ENCODE measurements around the gene TBC1D22A.

The TBC1D22A gene

GRCh38 chr22:47204002-47204979 is 441.8 kb downstream of the TBC1D22A start:
- Histone ChIP-seq H3K27ac (ENCODE audit: low read depth, low read length) (no peak overlapping the region), H3K9ac (ENCODE audit: low read depth in 1 of 2, low read length in 2 of 2) (no peak overlapping the region), H3K36me3 (ENCODE audit: control insufficient read depth in 1 of 2, insufficient read depth in 2 of 2, low read length in 2 of 2) (no peaks in the 10 kb centered on the region), H3K4me1 (ENCODE audit: control insufficient read depth in 1 of 2, insufficient read depth in 2 of 2, low read length in 2 of 2) (peaks cover 0 to 11% of the 10 kb centered on the region in 2 donors), H3K9me3 (ENCODE audit: control insufficient read depth in 1 of 2, low read length in 2 of 2) (no peaks in the 10 kb centered on the region), H3K4me3 (ENCODE audit: low read depth in 1 of 2, low read length in 2 of 2) (no peak overlapping the region), H3K27me3 (ENCODE audit: control insufficient read depth in 1 of 2, insufficient read depth in 2 of 2, low read length in 2 of 2) (peaks cover 0 to 5% of the 10 kb centered on the region in 2 donors)

DNA sequence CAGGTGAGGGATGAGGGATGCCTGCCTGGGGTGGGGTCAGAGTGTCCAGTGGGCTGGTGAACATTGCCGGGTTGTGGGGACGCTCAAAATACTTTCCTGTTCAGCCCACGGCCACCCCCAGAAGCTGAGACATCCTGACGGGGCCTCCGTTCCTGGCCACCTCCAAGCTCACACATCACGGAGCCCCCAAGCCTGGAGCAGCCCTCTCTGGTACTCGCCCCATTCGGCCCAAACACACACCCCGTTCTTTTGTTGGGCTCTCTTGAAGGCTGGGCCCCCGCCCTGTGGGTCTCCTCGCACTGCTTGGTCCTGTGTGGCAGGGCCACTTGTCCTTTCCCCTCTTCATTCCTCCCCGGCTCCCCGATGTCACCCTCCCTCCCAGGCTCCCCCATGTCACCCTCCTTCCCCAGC is 442.6 kb downstream of the TBC1D22A start:
- H3K9ac ChIP-seq (ENCODE audit: low read depth in 1 of 2, low read length in 2 of 2): no peak overlapping the region
- H3K27me3 ChIP-seq (ENCODE audit: control insufficient read depth in 1 of 2, insufficient read depth in 2 of 2, low read length in 2 of 2): peaks cover 0 to 5% of the 10 kb centered on the region in 2 donors
- H3K9me3 ChIP-seq (ENCODE audit: control insufficient read depth in 1 of 2, low read length in 2 of 2): no peaks in the 10 kb centered on the region
- H3K36me3 ChIP-seq (ENCODE audit: control insufficient read depth in 1 of 2, insufficient read depth in 2 of 2, low read length in 2 of 2): no peaks in the 10 kb centered on the region
- no peak overlapping the region for H3K27ac ChIP-seq (ENCODE audit: low read depth, low read length)
- no peak overlapping the region for H3K4me3 ChIP-seq (ENCODE audit: low read depth in 1 of 2, low read length in 2 of 2)
- H3K4me1 ChIP-seq (ENCODE audit: control insufficient read depth in 1 of 2, insufficient read depth in 2 of 2, low read length in 2 of 2): peaks cover 0 to 15% of the 10 kb centered on the region in 2 donors

- Histone ChIP-seq H3K36me3 (ENCODE audit: control insufficient read depth in 1 of 2, insufficient read depth in 2 of 2, low read length in 2 of 2) (no peaks in the 10 kb centered on the region), H3K27ac (ENCODE audit: low read depth, low read length) (no peak overlapping the region), H3K9me3 (ENCODE audit: control insufficient read depth in 1 of 2, low read length in 2 of 2) (no peaks in the 10 kb centered on the region), H3K27me3 (ENCODE audit: control insufficient read depth in 1 of 2, insufficient read depth in 2 of 2, low read length in 2 of 2) (peaks cover 0 to 5% of the 10 kb centered on the region in 2 donors), H3K4me3 (ENCODE audit: low read depth in 1 of 2, low read length in 2 of 2) (no peak overlapping the region), H3K9ac (ENCODE audit: low read depth in 1 of 2, low read length in 2 of 2) (no peak overlapping the region), H3K4me1 (ENCODE audit: control insufficient read depth in 1 of 2, insufficient read depth in 2 of 2, low read length in 2 of 2) (peaks cover 0 to 13% of the 10 kb centered on the region in 2 donors)
Measured at GRCh38 chr22:47205554-47205953, 443.1 kb downstream of the TBC1D22A start.

- H3K4me3 ChIP-seq (ENCODE audit: low read depth in 1 of 2, low read length in 2 of 2): no peak overlapping the region
- no peak overlapping the region for H3K9ac ChIP-seq (ENCODE audit: low read depth in 1 of 2, low read length in 2 of 2)
- peaks cover 0 to 13% of the 10 kb centered on the region in 2 donors for H3K4me1 ChIP-seq (ENCODE audit: control insufficient read depth in 1 of 2, insufficient read depth in 2 of 2, low read length in 2 of 2)
- peaks cover 0 to 5% of the 10 kb centered on the region in 2 donors for H3K27me3 ChIP-seq (ENCODE audit: control insufficient read depth in 1 of 2, insufficient read depth in 2 of 2, low read length in 2 of 2)
- H3K9me3 ChIP-seq (ENCODE audit: control insufficient read depth in 1 of 2, low read length in 2 of 2): no peaks in the 10 kb centered on the region
- H3K36me3 ChIP-seq (ENCODE audit: control insufficient read depth in 1 of 2, insufficient read depth in 2 of 2, low read length in 2 of 2): no peaks in the 10 kb centered on the region
- H3K27ac ChIP-seq (ENCODE audit: low read depth, low read length): no peak overlapping the region
Measured at GRCh38 chr22:47206164-47206563, 443.7 kb downstream of the TBC1D22A start.

DNA sequence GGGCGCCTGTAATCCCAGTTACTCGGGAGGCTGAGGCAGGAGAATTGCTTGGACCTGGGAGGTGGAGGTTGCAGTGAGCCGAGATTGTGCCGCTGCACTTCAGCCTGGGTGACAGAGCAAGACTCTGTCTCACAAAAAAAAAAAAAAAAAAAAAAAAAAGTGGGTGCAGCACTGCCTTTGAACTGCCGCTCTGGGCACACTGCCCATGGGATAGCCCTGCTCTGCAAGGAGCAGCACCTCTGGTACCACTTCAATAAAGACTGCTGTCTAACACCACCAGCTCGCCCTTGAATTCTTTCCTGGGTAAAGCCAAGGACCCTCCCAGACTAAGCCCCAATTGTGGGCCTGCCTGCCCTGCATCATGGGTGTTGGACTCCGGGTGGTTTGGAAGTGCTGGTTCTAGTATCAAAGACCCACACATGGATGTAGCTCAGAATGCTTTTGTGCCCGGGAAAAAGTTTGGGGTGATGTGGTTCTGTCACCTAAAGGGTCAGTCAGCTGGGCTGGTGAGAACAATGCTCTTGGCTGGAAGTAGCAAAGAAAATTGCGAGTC is 444.3 kb downstream of the TBC1D22A start:
- Histone ChIP-seq H3K4me1 (ENCODE audit: control insufficient read depth in 1 of 2, insufficient read depth in 2 of 2, low read length in 2 of 2) (peaks cover 0 to 11% of the 10 kb centered on the region in 2 donors), H3K4me3 (ENCODE audit: low read depth in 1 of 2, low read length in 2 of 2) (no peak overlapping the region), H3K27ac (ENCODE audit: low read depth, low read length) (no peak overlapping the region), H3K9me3 (ENCODE audit: control insufficient read depth in 1 of 2, low read length in 2 of 2) (no peaks in the 10 kb centered on the region), H3K27me3 (ENCODE audit: control insufficient read depth in 1 of 2, insufficient read depth in 2 of 2, low read length in 2 of 2) (peaks cover 0 to 5% of the 10 kb centered on the region in 2 donors), H3K9ac (ENCODE audit: low read depth in 1 of 2, low read length in 2 of 2) (no peak overlapping the region), H3K36me3 (ENCODE audit: control insufficient read depth in 1 of 2, insufficient read depth in 2 of 2, low read length in 2 of 2) (no peaks in the 10 kb centered on the region)

GRCh38 chr22:47207387-47207786 is 444.9 kb downstream of the TBC1D22A start:
- H3K27me3 ChIP-seq (ENCODE audit: control insufficient read depth in 1 of 2, insufficient read depth in 2 of 2, low read length in 2 of 2): peaks cover 0 to 5% of the 10 kb centered on the region in 2 donors
- no peak overlapping the region for H3K9ac ChIP-seq (ENCODE audit: low read depth in 1 of 2, low read length in 2 of 2)

GRCh38 chr22:47207846-47208554 is 445.6 kb downstream of the TBC1D22A start:
- no peak overlapping the region for H3K9ac ChIP-seq (ENCODE audit: low read depth in 1 of 2, low read length in 2 of 2)
- no peak overlapping the region for H3K4me3 ChIP-seq (ENCODE audit: low read depth in 1 of 2, low read length in 2 of 2)
- H3K36me3 ChIP-seq (ENCODE audit: control insufficient read depth in 1 of 2, insufficient read depth in 2 of 2, low read length in 2 of 2): no peaks in the 10 kb centered on the region
- H3K27ac ChIP-seq (ENCODE audit: low read depth, low read length): no peak overlapping the region
- H3K9me3 ChIP-seq (ENCODE audit: control insufficient read depth in 1 of 2, low read length in 2 of 2): no peaks in the 10 kb centered on the region
- peaks cover 0 to 5% of the 10 kb centered on the region in 2 donors for H3K27me3 ChIP-seq (ENCODE audit: control insufficient read depth in 1 of 2, insufficient read depth in 2 of 2, low read length in 2 of 2)
- H3K4me1 ChIP-seq (ENCODE audit: control insufficient read depth in 1 of 2, insufficient read depth in 2 of 2, low read length in 2 of 2): peaks cover 0 to 8% of the 10 kb centered on the region in 2 donors

More at GRCh38 chr22:47207387-47207786, 444.9 kb downstream of the TBC1D22A start:
- Histone ChIP-seq H3K4me3 (ENCODE audit: low read depth in 1 of 2, low read length in 2 of 2) (no peak overlapping the region), H3K4me1 (ENCODE audit: control insufficient read depth in 1 of 2, insufficient read depth in 2 of 2, low read length in 2 of 2) (peaks cover 0 to 8% of the 10 kb centered on the region in 2 donors), H3K9me3 (ENCODE audit: control insufficient read depth in 1 of 2, low read length in 2 of 2) (no peaks in the 10 kb centered on the region), H3K27ac (ENCODE audit: low read depth, low read length) (no peak overlapping the region), H3K36me3 (ENCODE audit: control insufficient read depth in 1 of 2, insufficient read depth in 2 of 2, low read length in 2 of 2) (no peaks in the 10 kb centered on the region)

- Histone ChIP-seq H3K27ac (ENCODE audit: low read depth, low read length) (no peak overlapping the region), H3K36me3 (ENCODE audit: control insufficient read depth in 1 of 2, insufficient read depth in 2 of 2, low read length in 2 of 2) (no peaks in the 10 kb centered on the region), H3K4me3 (ENCODE audit: low read depth in 1 of 2, low read length in 2 of 2) (no peak overlapping the region), H3K9me3 (ENCODE audit: control insufficient read depth in 1 of 2, low read length in 2 of 2) (no peaks in the 10 kb centered on the region), H3K4me1 (ENCODE audit: control insufficient read depth in 1 of 2, insufficient read depth in 2 of 2, low read length in 2 of 2) (peaks cover 0 to 8% of the 10 kb centered on the region in 2 donors), H3K27me3 (ENCODE audit: control insufficient read depth in 1 of 2, insufficient read depth in 2 of 2, low read length in 2 of 2) (peaks cover 0 to 5% of the 10 kb centered on the region in 2 donors), H3K9ac (ENCODE audit: low read depth in 1 of 2, low read length in 2 of 2) (no peak overlapping the region)
Measured at GRCh38 chr22:47208630-47209029, 446.2 kb downstream of the TBC1D22A start.

DNA sequence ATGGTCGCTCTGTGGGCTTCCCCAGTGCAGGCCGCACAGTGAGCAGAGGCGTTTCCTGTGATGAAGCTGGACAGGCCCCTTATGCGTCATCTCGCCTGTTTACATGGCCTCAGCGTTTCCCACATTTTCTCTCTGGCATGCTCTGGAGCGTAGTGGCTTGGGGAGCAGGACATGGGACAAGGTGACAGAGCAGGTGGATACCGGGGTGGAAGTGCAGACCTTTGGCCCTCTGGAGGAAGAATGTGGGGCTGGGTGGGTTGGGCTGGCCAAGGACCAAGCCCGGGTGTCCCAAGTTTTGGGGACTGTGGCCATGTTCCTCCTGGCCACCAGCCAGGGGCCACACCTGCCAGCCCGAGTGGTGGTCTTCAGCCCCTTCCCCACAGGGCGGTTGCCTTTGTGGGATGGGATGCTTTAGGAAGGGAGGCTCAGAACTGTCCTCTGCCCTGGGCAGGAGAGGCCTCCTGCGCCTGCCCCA is 446.6 kb downstream of the TBC1D22A start:
- Histone ChIP-seq H3K36me3 (ENCODE audit: control insufficient read depth in 1 of 2, insufficient read depth in 2 of 2, low read length in 2 of 2) (no peaks in the 10 kb centered on the region), H3K4me3 (ENCODE audit: low read depth in 1 of 2, low read length in 2 of 2) (no peak overlapping the region), H3K27me3 (ENCODE audit: control insufficient read depth in 1 of 2, insufficient read depth in 2 of 2, low read length in 2 of 2) (peaks cover 0 to 5% of the 10 kb centered on the region in 2 donors), H3K9ac (ENCODE audit: low read depth in 1 of 2, low read length in 2 of 2) (no peak overlapping the region), H3K9me3 (ENCODE audit: control insufficient read depth in 1 of 2, low read length in 2 of 2) (no peaks in the 10 kb centered on the region), H3K4me1 (ENCODE audit: control insufficient read depth in 1 of 2, insufficient read depth in 2 of 2, low read length in 2 of 2) (peaks cover 0 to 8% of the 10 kb centered on the region in 2 donors), H3K27ac (ENCODE audit: low read depth, low read length) (no peak overlapping the region)

Data from duodenal mucosa (tissue), 2 donors.